ENCODE measurements around the gene GBF1. TPM values are rescaled to one million over a fixed set of nuclear protein-coding genes. Genes with fewer than 3 reads are reported as not detected.

Gene GBF1
- total RNA-seq, 1 experiment from 2014 or later = 23.7 TPM

DNA sequence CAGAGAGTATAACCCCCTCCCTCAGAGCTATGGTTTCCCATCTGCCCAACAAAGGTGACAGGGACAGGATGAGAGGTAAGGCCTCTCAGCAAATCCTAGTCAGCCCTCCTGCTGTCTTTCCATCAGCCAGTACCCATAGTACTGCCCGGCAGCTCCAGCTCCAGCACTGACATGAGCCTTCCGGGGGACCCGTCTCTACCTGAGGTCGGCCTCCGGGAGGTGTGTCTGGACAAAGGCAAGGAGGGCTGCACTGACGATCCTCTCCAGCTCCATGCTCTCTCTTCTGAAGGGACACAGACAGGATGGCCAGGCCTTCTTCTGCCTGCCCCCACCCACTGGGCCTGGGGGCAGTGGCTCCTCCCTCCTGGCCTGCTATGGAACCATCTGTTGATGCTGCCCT, 179.6 kb downstream of the GBF1 start:
- Histone ChIP-seq H4K20me1 (ENCODE audit: control insufficient read depth, insufficient read depth, insufficient read length) (no peaks in the 10 kb centered on the region), H2AFZ (ENCODE audit: low read length) (no peak overlapping the region), H2BK120ac (ENCODE audit: low read depth, low read length, poor library complexity, severe bottlenecking) (no peak overlapping the region), H2BK12ac (ENCODE audit: insufficient read length, low read depth, low read length) (no peak overlapping the region), H3K27me3 (ENCODE audit: insufficient read depth, low read length) (no peaks in the 10 kb centered on the region), H2AK5ac (ENCODE audit: insufficient read length, low read length) (no peak overlapping the region), H3K9me3 (ENCODE audit: control insufficient read depth, low read depth, low read length) (no peaks in the 10 kb centered on the region), H3K79me1 (ENCODE audit: insufficient read depth, low read depth, low read length, poor library complexity, severe bottlenecking) (no peaks in the 10 kb centered on the region), H2BK20ac (ENCODE audit: low read depth, low read length, poor library complexity, severe bottlenecking) (no peak overlapping the region), H2BK15ac (ENCODE audit: low read depth, low read length) (no peak overlapping the region), H3K56ac (ENCODE audit: insufficient read length, low read depth, low read length) (no peak overlapping the region), H3K23me2 (ENCODE audit: insufficient read length, low read depth, low read length, poor library complexity, severe bottlenecking) (peaks cover 18% of the 10 kb centered on the region), H3K79me2 (ENCODE audit: insufficient read depth, low read length) (no peaks in the 10 kb centered on the region), H3K23ac (ENCODE audit: insufficient read length, low read depth, low read length) (no peak overlapping the region), H3K4ac (ENCODE audit: low read depth, low read length) (no peak overlapping the region), H2BK5ac (ENCODE audit: insufficient read length, low read length) (no peak overlapping the region), H4K91ac (ENCODE audit: insufficient read length, low read depth, low read length) (no peak overlapping the region), H3K4me2 (ENCODE audit: insufficient read depth, insufficient read length, low read length) (no peak overlapping the region), H3K18ac (ENCODE audit: insufficient read length, low read depth, low read length) (no peak overlapping the region), H4K5ac (ENCODE audit: insufficient read length, low read depth, low read length) (no peak overlapping the region), H4K8ac (replicated peaks; ENCODE audit: insufficient read length, low read depth, low read length) (no peak overlapping the region), H3T11ph (ENCODE audit: low read length) (no peak overlapping the region), H3K27ac (ENCODE audit: insufficient read length, low read depth, low read length) (no peak overlapping the region), H3K4me1 (ENCODE audit: insufficient read depth, low read length) (no peaks in the 10 kb centered on the region; the same call in 1 of the 2 replicates), H3K14ac (ENCODE audit: insufficient read depth, low read length) (no peak overlapping the region), H3K9ac (ENCODE audit: extremely low read depth, insufficient read length, low read length) (no peak overlapping the region)
- H3K9me3 Mint-ChIP-seq = no peaks in the 10 kb centered on the region
- no peak for DNase-seq
- TF ChIP-seq, protein P1, sequence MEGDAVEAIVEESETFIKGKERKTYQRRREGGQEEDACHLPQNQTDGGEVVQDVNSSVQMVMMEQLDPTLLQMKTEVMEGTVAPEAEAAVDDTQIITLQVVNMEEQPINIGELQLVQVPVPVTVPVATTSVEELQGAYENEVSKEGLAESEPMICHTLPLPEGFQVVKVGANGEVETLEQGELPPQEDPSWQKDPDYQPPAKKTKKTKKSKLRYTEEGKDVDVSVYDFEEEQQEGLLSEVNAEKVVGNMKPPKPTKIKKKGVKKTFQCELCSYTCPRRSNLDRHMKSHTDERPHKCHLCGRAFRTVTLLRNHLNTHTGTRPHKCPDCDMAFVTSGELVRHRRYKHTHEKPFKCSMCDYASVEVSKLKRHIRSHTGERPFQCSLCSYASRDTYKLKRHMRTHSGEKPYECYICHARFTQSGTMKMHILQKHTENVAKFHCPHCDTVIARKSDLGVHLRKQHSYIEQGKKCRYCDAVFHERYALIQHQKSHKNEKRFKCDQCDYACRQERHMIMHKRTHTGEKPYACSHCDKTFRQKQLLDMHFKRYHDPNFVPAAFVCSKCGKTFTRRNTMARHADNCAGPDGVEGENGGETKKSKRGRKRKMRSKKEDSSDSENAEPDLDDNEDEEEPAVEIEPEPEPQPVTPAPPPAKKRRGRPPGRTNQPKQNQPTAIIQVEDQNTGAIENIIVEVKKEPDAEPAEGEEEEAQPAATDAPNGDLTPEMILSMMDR (conservative IDR thresholded peaks at IDR 0.05) = no peak
- peaks cover 4 to 13% of the 10 kb centered on the region in 2 experiments; a peak in 3 of 4 replicates for H3K4me1 Mint-ChIP-seq
- peaks cover 6 to 17% (median 16%) of the 10 kb centered on the region in 3 experiments; a peak in 5 of 7 replicates for H3K36me3 Mint-ChIP-seq (ENCODE audit: insufficient read depth in 1 of 3, low read depth in 3 of 3)
- H3K4me3 Mint-ChIP-seq = no peak overlapping the region
- no CpG with 5 or more reads among the region's 6 CpGs for WGBS (ENCODE audit: extremely low coverage, insufficient read length, low lambda C conversion rate)
- H3K27me3 Mint-ChIP-seq (ENCODE audit: low read depth) = peaks cover 12% of the 10 kb centered on the region
- H3K27ac Mint-ChIP-seq = no peak overlapping the region
